Measurements from ENCODE around the gene DOK1.

The DOK1 gene

DNA sequence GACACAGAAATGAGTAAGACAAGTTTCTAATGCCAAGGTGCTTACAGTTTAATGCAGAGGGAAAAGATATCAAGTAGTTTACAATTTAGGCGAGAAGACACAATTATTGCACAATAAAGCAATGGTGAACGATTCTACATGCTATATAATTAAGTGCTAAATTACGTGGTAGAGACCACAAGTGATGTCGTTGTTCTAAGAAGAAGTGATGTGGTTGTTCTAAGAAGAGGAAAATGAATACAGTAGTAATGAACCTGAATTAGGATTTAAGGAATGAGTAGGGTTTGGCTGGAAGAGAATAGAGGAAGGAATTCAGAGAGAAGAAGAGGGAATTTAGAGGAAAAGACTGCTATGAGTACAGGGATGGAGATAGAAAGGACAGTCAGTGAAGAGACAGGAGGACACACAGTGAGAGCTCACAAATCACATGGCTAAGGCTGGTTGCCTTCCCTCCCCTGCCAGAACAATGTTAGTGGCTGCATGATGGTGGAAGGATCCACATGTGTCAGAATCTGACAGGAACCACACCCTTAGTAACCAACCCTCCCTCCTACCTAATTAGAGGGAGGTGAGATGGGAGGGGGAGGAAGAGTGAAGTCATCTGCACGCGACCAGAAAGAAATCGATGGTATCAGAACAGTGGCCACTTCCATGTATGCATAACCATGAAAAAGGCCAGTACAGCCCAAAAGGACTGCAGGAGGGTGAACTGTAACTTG is 48.9 kb downstream of the DOK1 start:
- DNase-seq: no peak

DNA sequence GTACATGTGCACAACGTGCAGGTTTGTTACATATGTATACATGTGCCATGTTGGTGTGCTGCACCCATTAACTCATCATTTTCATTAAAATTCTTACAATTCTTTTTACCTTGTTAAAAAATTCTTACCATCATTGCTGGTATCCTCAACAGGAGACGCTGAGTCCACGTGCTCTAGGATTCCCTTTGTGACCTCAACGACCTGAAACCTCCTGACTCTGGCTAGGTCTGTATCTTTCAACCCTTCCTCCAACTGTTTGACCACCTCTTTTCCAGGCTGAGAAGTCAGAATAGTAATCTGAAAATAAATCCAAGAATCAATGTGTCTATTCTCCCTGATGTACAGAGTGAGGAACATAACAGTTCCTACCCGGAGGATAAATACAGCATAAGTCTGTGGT is 52.4 kb downstream of the DOK1 start:
- no peak for DNase-seq

Data from NCI-H1930 (cell line).